Stimulated activated CD8-positive, alpha-beta memory T cell treated with anti-CD3 and anti-CD28 coated beads, Interleukin-15, amount 100 ng/mL, for 1 hour (primary cell): ENCODE measurements around the gene GATA5.

Experiments used
- DNase-seq: peaks from one replicate; pipeline ENCODE4 v3.0.0-alpha.2; 2020; ENCODE audit warnings: low read depth

Gene GATA5

DNA sequence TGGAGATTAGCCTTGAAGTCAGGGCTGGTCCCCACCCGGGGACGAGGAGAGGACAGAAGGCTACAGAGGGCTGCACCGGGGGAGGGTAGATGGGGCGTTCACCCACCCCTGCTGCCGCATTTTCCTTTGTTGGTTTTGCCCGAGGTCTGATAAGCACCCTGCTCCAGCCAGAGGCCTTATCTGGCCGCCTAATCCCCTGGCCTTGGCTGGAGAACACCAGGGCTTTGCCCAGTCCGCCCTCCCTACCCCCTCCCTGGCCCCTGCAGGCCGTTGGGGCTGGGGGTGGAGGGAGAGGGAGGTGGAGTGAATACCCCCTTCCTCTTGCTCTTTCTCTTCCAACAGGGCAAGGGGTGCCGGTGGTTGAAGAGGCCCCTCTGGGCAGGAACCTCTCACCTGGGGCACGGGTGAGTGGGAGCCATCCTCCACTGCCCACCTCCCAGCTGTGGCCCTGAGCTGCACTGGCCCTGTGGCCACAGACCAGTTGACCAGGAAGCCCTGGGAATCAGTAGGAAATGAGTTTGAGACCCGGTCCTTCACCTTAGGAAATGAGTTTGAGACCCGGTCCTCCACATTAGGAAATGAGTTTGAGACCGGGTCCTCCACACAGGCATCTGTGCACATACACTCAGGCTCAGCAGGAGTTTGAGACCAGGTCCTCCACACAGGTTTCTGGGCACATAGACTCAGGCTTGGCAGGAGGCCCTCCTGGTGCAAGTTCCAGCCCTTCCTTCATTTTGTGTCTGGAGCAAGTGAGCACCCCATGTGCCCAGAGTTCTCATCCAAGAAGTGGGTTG, 12.0 kb upstream of the GATA5 start:
- no peak for DNase-seq

DNA sequence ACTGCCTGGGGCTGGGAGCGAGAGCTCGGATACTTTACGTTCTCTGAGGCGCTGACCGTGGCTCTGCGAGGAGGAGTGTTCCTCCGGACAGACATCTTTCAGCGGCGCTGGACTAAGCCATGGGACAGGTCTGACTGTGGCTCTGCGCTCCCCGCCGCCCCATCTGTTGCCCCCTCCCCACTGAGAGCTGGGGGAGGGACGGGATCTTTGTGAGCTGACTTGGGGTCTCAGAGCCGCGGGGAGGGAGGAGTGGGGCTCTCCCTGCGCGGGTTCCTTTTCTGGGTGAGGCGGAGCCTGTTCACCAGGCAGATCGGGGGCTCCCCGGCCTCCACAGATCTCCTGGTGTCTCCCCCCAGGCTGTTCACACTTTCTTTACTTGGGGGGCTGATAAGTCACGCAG, 11.3 kb upstream of the GATA5 start:
- DNase-seq: no peak

DNA sequence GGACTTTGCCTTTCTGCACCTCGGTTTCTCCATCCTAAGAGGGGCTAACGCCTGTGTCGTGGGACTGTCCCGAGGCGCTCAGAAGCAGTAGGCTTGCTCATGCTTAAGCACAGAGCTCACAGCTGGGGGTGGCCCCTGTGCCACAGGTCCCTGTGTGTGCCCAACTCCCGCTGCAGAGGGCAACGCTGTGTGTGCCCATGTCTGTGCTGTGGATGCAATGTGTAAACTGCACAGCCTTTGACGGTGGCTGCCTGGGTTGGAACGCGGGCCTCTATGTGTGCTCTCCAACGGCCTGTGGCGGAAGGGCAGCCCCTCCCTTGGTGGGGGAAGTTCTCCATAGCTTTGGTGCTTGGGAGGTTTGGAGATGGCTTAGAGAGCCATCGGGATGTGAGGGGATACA, 10.7 kb upstream of the GATA5 start:
- no peak for DNase-seq

DNA sequence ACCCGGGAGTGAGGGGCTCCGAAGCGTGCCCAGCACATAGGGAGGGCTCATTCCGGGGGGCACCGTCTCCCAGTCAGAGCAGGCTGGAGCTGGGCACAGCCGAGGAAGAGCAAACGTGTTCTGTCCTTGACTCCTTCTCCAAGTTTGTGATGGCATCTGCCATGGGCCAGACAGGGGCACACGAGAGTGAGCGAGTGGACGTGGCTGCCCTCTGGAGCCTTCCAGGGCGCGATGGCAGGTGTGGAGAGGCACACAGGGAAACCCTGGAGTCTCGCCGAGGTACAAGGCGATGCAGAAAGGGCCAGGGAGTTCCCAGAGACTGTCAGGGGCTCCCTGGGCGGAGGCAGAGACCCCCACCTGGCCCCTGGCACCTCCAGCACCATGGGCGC, 9.9 kb upstream of the GATA5 start:
- no peak for DNase-seq

DNA sequence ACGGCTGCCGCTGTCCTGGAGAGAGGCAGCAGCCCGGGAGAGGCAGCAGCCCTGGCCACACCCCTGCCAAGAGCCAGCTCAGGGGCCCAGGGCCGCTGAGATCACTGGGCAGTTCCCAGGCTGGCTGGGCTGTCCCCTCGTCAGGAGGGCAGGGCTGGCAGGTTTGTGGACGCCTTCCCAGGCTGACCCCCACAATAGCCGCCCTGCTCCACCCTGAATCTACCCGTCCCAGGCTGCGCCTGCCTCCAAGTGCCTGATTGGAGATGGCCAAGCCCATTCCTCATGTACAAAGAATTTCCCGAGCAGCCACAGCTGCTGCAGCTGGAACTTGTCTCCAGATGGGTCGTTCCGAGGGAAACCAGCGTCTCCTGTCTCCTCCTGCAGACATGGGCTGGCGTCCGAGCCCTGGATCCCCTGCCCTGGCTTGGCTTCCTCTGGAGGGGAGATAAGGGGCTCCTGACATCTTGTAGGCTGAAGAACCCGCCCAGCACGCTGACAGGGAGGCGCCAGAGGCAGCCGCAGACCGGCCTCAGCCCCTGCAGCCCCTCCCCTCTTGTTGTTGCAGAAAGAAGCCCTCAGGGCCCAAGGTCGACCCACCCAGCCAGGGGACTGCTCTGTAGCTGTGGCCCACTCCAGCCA, 9.4 kb upstream of the GATA5 start:
- no peak for DNase-seq

DNA sequence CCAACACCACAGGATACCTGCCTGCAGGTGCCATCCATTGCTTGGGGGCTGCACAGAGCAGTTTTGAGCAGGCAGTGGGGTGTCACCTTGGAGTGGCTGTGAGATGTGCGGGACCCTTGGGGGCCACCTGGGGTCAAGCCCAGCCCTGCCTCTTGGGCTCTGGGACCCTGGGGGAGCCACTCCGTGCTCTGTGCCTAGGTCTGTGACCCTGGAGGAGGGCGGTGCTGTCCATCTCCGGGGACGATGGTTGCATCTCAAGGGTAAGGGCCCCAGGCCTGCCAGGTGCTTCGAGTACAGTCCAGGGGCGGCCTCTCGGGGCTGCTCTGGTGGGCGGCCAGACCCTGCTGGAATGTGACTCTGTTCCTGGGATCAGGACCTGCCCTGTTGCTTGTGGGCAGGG, 8.7 kb upstream of the GATA5 start:
- no peak for DNase-seq

DNA sequence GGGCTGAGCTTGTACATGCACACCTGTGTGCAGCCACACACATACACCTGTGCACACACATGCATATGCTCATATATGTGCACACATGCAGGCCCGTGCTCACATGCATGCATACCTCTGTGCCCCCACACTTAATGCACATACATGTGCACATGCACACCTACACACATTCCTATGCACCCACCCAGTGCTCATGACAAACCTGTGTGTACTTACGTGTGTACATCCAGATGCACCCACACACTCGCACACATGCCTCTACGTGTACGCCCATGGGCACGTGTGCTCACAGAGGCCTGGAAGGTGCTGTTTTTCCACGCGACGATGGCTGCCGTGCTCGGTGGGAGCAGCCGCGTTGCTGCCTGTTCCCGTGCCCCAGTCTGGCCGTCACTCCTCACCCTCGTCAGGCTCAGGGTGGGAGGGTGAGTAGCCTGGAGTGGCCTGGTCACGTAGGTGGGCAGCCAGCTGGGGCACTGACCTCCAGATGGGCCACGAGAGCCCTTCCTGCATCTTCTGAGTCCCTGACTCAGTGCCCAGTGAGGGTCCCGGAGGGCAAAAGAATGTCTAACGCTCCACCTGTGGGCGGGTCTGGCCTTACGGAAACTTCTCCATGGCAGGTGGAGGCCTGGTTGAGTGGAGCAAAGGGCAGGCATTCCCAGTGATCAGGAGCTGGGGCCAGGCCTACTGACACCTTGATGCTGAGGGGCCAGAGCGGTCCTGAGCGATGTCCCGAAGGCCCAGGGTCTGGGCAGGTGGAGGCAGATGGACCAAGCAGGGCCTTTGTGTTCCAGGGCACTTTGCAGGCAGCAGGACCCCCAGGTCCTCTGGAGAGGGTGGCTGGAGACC, 8.0 kb upstream of the GATA5 start:
- DNase-seq: no peak

DNA sequence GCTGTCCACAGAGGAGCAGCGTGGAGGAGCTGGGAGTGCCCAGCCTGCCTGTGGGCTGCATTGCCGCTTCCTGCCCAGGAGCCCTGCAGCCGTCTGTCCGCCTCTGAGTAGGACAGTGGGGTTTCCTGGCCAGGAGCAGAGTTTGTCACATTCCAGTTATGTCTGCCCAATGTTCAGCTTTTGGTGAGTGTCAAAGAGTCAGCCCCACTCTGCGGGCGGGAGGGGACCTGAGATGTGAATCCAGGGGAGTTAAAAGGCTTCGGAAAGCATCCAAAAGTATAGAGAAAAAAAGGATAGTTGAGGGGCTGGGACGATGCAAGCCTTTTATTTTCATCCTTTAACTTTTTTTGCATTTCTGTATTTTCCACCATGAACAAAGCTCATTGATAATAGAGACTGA, 7.2 kb upstream of the GATA5 start:
- no peak for DNase-seq

DNA sequence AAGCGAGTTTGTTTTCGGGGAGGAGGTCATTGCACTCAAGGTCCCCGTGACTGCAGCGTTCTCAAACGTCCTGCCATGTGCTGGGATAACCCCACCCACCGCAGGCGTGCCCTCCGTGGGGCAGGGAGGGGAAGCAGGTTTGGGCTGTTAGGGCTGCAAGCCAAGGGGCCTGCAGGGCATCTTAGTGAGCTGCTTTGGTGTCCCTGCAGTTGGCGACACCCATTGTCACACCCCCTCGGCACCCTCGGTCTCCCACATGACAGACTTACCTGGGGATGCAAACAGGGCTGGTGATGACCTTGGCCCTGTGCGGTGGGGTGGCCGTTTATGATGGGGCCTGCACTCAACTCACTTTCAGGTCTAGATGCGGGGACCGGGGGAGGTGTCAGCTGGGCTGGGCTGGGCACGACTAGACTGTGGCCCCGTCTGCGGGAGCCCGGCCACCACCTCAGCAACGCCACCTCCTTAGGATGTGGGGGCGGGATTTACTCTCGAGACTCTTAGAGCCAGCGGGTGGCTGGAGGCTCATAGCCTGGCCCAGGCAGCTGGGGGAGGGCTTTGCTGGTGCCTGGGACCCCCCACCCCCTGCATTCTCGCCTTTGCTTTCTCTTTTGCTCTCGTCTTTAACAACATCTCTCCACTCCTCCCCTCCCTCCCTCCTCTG, 6.5 kb upstream of the GATA5 start:
- DNase-seq: no peak

DNA sequence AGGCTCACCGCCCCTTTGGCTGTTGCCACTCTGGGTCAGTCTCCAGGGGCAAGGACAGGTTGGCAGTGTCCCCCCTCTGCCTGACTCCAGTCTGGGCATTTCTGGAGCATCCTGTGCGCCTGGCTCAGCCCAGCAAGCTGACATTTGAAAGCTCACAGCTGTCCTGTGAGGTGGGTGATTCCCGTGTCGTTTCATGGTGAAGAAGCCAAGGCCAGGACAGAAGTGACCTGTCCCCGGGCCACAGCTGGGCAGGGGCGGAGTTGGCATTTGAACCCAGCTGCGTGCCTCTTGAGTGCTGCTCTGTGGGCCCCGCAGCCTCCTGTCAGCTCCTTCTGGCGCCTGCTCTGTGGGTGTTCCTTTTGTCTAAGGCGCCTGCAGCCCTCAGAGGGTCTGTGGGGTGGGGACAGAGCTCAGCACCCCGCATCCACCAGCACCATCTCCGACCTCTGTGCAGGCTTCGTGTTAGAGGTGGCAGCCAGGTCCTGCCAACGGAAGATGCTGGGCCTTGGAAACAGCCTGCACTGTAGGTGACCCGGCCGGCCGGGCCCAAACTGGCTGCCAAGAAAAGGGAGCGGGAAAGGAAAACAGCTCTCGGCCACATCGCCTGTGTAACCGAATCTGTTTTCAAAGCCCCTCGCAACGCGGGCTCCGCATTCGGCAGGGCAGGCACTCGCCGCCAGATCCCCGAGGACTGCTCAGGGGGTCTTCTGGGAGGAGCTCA, 5.8 kb upstream of the GATA5 start:
- DNase-seq: no peak

DNA sequence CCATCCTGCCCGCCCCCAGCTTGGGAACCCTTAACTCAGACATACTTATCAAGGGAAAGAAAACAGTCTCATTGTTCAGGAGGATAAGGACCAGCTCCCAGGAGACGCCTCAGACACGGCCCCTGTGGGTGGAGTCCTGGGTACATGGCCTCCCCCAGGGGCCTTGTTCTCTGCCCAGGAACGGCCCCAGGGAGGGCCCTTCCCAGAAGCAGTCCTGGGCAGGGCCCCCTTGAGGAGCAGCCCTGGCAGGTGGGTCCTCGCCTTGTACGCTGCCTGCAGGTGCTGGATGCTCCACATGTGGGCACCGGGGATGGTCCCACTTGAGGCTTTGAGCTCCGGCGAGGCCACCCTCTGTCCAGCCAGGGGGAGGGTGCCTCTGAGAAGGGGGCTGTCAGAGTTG, 4.5 kb upstream of the GATA5 start:
- no peak for DNase-seq

DNA sequence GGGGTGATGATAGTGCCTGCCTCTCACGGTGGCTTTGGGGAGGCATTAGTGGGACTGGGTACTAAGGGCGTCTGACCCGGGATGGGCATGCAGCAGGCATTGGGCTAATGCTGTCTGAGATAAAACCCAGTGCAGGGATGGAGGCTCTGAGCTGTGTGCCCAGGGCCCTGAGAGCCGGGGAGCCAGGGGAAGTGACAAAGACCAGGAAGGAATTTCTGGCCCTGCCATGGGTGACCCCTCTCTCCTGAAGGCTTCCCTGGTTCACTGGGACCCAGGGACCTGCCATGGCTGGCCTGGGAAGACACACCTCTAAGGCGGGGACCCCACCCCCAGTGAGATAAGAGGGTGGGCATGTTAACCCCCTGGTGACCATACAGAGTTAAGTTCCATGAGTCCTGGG, 3.9 kb upstream of the GATA5 start:
- no peak for DNase-seq

DNA sequence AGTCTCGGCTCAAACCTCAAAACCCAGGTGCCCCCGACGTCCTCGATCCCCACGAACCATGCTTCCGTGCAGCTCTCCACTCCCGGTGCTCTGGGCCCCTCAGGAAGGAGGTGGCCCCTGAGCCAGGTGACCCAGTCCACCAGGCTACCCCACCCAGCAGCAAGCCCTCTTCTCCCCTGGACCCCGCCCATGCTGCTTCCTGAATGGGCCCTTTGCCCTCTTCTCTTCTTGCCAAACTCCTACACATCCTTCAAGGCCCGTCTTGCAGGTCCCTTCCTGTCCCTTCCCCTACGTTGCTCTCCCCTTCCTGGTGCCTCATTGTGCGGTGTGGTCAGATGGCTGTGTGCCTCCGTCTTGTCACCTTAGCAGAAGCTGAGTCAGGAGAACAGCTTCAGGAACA, 3.4 kb upstream of the GATA5 start:
- DNase-seq: no peak

DNA sequence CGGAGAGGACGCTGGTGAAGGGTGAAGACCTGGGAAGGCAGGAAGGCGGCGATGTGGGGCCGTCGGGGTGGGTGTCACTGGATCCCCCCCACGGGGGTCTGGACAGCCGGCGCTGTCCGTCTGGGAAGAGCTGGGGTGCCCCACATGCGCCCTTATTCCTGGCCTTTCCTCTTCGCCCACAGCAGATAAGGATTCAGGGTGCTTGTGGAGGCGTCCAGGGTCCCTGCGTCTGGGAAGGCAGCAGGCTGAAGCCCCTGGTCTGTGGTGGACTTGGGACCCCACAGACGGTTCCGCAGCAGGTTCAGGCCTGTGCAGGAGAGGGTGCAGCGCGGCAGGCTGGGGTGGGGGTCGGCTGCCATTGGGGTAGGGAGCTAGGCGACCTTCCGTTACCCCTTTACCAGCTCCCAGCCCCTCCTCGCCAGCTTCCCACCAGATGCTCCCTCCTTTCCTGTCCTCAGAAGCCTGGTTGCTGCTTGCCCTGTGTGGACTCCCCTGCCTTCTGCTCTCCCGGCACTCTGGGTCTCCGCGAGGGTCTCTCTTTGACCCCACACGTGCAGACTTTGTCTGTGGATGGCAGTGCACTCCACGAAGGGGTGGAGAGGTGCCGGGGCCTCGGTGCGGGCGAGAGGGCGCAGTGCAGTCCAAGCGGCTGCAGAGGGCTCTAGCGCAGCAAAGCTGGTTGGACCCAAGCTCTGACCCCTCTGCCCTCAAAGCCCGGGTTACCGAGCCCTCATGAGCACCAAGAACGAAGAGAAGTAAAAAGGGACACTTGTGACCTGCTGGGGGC, 2.1 kb upstream of the GATA5 start:
- DNase-seq: no peak

DNA sequence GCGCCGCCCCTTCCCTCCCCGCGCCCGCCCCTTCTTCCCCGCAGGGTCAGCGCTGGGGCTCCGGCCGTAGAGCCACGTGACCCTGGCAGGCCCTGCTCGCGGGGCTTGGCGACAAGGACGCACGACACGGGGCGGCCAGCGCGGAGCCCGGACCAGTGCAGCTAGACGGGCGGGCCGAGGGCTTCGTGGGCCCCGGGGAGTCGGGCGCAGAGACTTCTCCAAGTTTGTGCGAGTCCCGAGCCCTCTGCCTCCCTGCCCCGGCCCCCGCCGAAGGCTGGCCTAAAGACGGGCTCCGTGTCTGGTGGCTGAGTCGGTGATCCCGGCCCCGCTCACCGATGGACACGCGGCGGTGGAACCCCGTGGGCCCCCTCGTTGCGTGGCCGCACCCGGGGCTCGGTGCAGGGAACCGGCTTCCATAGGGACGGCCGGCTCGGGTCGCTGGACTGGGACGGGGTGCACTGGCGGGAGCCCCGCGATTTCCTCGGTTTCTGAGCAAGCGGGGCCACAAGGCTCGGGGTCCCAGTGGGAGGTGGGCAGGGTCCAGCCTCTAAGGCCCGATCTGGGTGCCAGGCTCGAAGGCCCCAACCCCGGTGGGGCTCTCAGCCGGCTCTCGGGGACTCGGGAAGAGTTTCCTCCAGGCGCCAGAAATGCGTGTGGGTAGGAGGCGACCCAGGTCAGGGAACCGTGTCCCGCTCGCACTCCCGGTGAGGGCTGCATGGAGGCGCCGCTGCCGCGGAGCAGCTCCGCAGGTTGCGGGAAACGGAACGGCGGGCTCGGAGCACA, 452 bp upstream of the GATA5 start:
- DNase-seq: no peak

DNA sequence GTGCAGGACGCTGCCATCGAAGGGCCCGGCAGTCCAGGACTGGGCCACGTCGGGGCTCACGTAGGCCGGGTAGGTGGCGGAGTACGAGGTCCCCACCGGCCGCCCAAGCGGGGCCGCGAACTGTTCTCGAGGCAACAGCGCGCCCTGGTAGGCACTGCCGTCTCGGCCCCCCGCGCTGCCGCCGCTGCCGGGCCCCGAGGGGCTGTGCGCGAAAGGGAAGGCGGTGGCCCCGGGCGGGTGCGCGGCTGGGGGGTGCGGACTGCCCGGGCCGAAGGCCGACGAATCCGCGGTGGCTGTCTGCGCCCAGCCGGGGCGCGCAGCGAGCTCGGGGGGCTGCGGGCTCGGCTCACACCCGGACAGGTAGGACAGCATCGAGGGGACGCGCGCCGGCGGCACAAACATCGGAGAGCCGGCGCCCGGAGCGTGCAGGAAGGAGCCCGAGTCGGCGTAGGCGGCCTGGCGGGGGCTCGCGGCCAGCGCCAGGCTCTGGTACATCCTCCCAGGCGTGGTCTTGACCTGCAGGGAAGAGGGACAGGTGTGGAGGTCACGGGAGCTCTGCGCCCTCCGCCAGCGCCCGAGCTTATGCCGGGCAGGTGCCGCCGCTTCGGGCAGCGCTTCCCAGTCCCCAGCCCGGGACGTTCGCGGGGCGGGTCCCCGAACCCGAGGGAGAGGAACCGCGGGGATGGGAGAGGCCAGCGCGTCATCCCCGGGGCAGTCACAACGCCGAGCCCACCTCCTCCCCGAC, 596 bp downstream of the GATA5 start:
- no peak for DNase-seq

DNA sequence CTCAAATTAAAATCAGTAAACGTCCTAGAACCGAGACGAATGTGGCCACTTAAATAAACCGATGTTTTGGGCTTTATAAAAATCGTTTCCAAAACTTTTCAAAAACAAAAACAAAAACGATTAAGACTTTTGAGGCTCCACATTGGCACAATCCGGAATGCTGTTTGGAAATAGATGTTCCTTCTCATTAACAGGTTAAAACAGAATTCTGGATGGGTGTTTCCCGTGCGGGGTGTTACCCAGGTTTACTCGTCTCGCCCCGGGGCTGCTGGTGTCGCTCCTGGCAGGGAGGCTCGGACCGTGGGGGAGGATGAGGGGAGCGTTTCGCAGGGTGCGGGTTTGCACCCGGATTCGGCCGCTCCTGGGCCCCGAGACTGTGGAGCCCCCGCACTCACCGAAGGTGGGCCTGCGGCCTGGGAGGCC, 1.2 kb downstream of the GATA5 start:
- DNase-seq: no peak

DNA sequence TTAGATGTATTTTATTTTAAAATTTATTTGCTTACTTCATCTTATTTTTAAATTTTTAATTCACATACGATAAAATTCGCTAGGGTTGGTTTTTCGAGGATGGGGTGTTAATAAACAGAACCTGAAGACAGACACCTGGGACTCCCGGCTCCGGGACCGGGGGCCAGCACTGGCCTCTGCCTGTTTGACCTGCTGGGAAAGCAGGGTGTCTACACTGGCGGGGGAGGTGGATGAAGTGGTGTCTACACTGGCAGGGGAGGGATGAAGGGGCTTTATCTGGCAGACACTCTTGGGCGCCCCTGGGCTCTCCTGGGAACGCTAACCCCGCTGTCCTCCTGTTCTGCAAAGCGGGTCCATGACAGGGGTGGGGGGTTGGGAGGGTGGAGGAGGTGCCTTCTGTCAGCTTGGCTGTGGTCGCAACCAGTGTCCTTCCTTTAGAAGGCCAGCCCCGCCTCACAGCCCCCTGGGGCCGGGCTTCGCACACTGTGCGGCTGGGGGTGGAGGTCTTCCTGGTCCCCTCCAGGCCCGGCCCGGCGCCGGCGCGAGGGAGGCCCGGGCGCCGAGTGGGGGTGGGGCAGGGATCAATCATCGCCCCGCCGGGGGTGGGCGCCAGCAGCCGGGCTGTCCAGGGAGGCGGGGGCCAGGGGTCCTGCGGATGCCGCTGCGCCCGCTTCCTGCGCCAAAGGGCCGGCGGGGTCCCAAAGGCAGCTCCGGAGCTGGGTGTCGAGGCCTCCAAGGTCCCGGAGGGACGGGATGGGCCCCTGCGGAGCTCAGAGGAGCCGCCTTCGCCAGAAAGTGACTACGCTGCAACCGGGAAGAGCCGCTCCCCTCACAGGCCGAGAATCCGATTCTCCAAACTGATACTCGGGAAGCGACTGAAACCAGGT, 1.8 kb downstream of the GATA5 start:
- DNase-seq: no peak
